Adipocyte (in vitro differentiated cells): ENCODE measurements around the gene PWP2.
"Not testable (repeated sequence)": the region's sequence is repeated elsewhere in the genome, so short reads cannot be mapped to it uniquely, and the experiment has no call there.

Source experiments
- DNase-seq: peaks from one replicate; pipeline ENCODE4 v3.0.0-alpha.2; 2015; ENCODE audit warnings: low read depth
- H3K27me3 ChIP-seq: replicated peaks from 2 replicates; pipeline ENCODE4 v1.7.0; 2013; ENCODE audit warnings: mild to moderate bottlenecking, low read length, moderate library complexity; ENCODE audit not compliant: control insufficient read depth, insufficient read depth
- H3K36me3 ChIP-seq: 2 replicates; pipeline ENCODE4 v1.7.0; 2013; ENCODE audit warnings: low read length, mild to moderate bottlenecking, moderate library complexity; ENCODE audit not compliant: control insufficient read depth, insufficient read depth, severe bottlenecking
- H3K4me1 ChIP-seq: 2 replicates; pipeline ENCODE4 v1.7.0; 2013; ENCODE audit warnings: mild to moderate bottlenecking, low read length, moderate library complexity; ENCODE audit not compliant: control insufficient read depth, insufficient read depth
- H3K4me3 ChIP-seq: 2 replicates; pipeline ENCODE4 v1.7.0; 2013; ENCODE audit warnings: mild to moderate bottlenecking, low read length, moderate library complexity
- H3K9ac ChIP-seq: 2 replicates; pipeline ENCODE4 v1.7.0; 2013; ENCODE audit warnings: mild to moderate bottlenecking, low read length, moderate library complexity
- H3K9me3 ChIP-seq: 2 replicates; pipeline ENCODE4 v1.7.0; 2013; ENCODE audit warnings: mild to moderate bottlenecking, low read length, moderate library complexity; ENCODE audit not compliant: control insufficient read depth

The PWP2 gene

GRCh38 chr21:44107026-44107501 lies at the start of gene PWP2:
Gene PWP2, plus strand, starts transcription at chr21:44107399. Its CDS starts 18 bp downstream, at chr21:44107417.
- not testable (repeated sequence) for H3K27me3 ChIP-seq, H3K4me3 ChIP-seq, H3K9ac ChIP-seq, H3K4me1 ChIP-seq, DNase-seq, H3K36me3 ChIP-seq, H3K9me3 ChIP-seq

GRCh38 chr21:44057960-44058651 lies 49.1 kb upstream of the PWP2 start:
- peaks cover 5% of the 10 kb centered on the region for H3K4me1 ChIP-seq
- H3K9me3 ChIP-seq: no peaks in the 10 kb centered on the region
- no peak for DNase-seq
- H3K27me3 ChIP-seq: no peaks in the 10 kb centered on the region
- H3K9ac ChIP-seq: no peak overlapping the region
- no peak overlapping the region for H3K4me3 ChIP-seq
- H3K36me3 ChIP-seq: peaks cover 57% of the 10 kb centered on the region

GRCh38 chr21:44058652-44058964 lies 48.6 kb upstream of the PWP2 start:
- Histone ChIP-seq H3K27me3 (no peaks in the 10 kb centered on the region), H3K9ac (no peak overlapping the region), H3K36me3 (peaks cover 57% of the 10 kb centered on the region), H3K4me3 (no peak overlapping the region), H3K4me1 (peaks cover 5% of the 10 kb centered on the region), H3K9me3 (no peaks in the 10 kb centered on the region)
- no peak for DNase-seq

GRCh38 chr21:44058981-44059380 lies 48.2 kb upstream of the PWP2 start:
- Histone ChIP-seq H3K4me3 (no peak overlapping the region), H3K9ac (no peak overlapping the region), H3K36me3 (peaks cover 61% of the 10 kb centered on the region)

GRCh38 chr21:44059710-44060109 lies 47.5 kb upstream of the PWP2 start:
- H3K36me3 ChIP-seq: peaks cover 68% of the 10 kb centered on the region
- H3K9me3 ChIP-seq: no peaks in the 10 kb centered on the region
- no peak for DNase-seq
- H3K4me1 ChIP-seq: peaks cover 1% of the 10 kb centered on the region
- H3K4me3 ChIP-seq: no peak overlapping the region
- no peaks in the 10 kb centered on the region for H3K27me3 ChIP-seq
- H3K9ac ChIP-seq: no peak overlapping the region

More at GRCh38 chr21:44058981-44059380, 48.2 kb upstream of the PWP2 start:
- no peak for DNase-seq
- peaks cover 5% of the 10 kb centered on the region for H3K4me1 ChIP-seq
- H3K27me3 ChIP-seq: no peaks in the 10 kb centered on the region
- H3K9me3 ChIP-seq: no peaks in the 10 kb centered on the region

DNA sequence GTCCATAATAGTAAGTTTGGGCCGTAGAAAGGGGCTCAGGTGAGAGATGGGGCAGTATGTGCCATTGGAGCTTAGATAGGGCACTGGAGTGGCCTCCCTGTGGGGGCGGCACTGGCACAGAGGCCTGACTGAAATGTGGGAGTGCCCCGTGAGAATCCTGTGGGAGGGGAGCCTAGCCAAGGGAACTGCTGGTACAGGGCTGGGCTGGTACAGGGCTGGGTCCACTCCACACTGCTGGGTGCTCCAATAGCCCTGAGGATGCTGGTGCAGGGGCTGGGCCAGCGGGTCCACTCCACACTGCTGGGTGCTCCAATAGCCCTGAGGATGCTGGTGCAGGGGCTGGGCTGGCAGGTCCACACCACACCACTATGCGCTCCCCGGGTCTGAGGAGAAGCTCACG lies 44.8 kb upstream of the PWP2 start:
- no peak for DNase-seq
- no peaks in the 10 kb centered on the region for H3K9me3 ChIP-seq
- H3K27me3 ChIP-seq: no peaks in the 10 kb centered on the region
- no peak overlapping the region for H3K9ac ChIP-seq
- H3K4me1 ChIP-seq: peaks cover 5% of the 10 kb centered on the region
- H3K36me3 ChIP-seq: peaks cover 83% of the 10 kb centered on the region
- H3K4me3 ChIP-seq: no peak overlapping the region

DNA sequence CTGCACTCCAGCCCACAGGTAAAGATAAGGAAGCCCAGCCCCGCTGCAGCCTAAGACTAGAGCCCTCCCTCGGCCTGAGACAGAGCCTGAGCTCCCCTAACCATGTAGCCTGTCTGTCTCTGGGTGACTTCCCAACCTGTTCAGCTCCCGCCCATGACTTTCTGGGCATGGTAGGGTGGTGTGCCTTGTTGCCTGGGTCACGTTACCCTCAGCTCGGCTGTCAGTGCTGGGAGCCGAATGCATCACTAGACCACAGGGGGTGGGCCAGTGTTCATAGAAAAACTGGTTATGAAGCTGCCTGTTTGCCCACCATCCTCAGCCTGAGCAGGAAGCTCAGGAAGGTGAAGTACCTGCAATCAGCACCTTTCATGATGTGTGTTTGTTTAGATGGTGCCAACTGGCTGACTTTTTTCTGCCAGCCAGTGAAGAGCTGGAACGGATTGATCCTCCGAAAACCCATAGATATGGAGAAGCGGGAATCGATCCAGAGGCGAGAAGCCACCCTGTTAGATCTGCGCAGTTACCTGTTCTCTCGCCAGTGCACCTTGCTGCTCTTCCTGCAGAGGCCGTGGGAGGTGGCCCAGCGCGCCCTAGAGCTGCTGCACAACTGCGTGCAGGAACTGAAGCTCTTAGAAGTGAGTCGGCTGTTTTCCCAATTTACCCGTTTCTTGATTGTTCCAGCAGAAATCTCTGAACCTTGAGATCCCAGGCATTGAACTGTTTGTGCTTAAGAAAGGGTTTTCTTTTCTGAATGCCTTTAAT lies 43.9 kb upstream of the PWP2 start:
- Histone ChIP-seq H3K27me3 (no peaks in the 10 kb centered on the region), H3K4me3 (no peak overlapping the region), H3K9ac (no peak overlapping the region), H3K9me3 (no peaks in the 10 kb centered on the region), H3K4me1 (peaks cover 7% of the 10 kb centered on the region), H3K36me3 (peaks cover 77% of the 10 kb centered on the region)
- DNase-seq: no peak

DNA sequence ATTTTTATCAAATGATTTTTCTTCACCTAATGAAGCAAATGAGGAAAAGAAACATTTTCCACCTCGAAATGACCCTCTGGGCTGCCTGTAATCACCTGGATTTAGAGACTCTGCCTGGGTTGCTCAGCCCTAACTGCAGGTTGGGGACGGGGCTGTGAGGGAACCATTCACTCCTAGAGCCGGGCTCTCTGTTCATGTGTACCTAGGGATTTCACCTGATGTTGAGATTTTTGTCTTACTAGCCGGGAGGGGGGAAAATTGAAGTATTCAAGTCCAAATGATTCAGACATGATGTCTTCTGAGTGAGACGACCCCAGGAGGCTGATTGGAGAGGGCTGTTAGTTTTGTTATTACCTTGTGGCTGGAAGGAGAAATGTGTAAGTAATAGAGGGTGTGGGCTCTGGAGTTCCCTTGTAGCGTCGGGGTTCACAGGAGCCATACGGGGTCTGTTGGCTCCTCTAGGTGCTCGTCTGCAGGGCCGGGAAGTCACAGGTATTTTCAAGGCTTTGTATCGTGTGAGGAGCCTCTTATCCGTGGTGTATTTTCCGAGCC lies 42.3 kb upstream of the PWP2 start:
- H3K36me3 ChIP-seq: peaks cover 70% of the 10 kb centered on the region
- peaks cover 7% of the 10 kb centered on the region for H3K4me1 ChIP-seq
- H3K9ac ChIP-seq: no peak overlapping the region
- no peaks in the 10 kb centered on the region for H3K9me3 ChIP-seq
- no peaks in the 10 kb centered on the region for H3K27me3 ChIP-seq
- DNase-seq: no peak
- H3K4me3 ChIP-seq: no peak overlapping the region

GRCh38 chr21:44065428-44065827 lies 41.8 kb upstream of the PWP2 start:
- Histone ChIP-seq H3K36me3 (peaks cover 65% of the 10 kb centered on the region), H3K4me1 (peaks cover 7% of the 10 kb centered on the region)
- DNase-seq: no peak

GRCh38 chr21:44066116-44066515 lies 41.1 kb upstream of the PWP2 start:
- DNase-seq: no peak
- Histone ChIP-seq H3K27me3 (no peaks in the 10 kb centered on the region), H3K36me3 (peaks cover 62% of the 10 kb centered on the region), H3K9me3 (no peaks in the 10 kb centered on the region), H3K4me3 (no peak overlapping the region), H3K9ac (no peak overlapping the region), H3K4me1 (peaks cover 7% of the 10 kb centered on the region)

More at GRCh38 chr21:44065428-44065827, 41.8 kb upstream of the PWP2 start:
- H3K9me3 ChIP-seq: no peaks in the 10 kb centered on the region
- no peaks in the 10 kb centered on the region for H3K27me3 ChIP-seq
- no peak overlapping the region for H3K4me3 ChIP-seq
- no peak overlapping the region for H3K9ac ChIP-seq

GRCh38 chr21:44067011-44067839 lies 40.0 kb upstream of the PWP2 start:
- Histone ChIP-seq H3K36me3 (peaks cover 62% of the 10 kb centered on the region), H3K9ac (no peak overlapping the region), H3K4me1 (peaks cover 7% of the 10 kb centered on the region), H3K27me3 (no peaks in the 10 kb centered on the region), H3K9me3 (no peaks in the 10 kb centered on the region), H3K4me3 (no peak overlapping the region)
- no peak for DNase-seq
